Effector memory CD8-positive, alpha-beta T cell (primary cell): ENCODE data around the gene GRK5.

Experiments used
- ATAC-seq: fragments of 150-1000 bp; cut with Tn5 transposase; replicated peaks from 2 replicates; pipeline ENCODE4 v1.10.0; 2021; ENCODE audit warnings: mild to moderate bottlenecking, moderate library complexity
- DNase-seq, 3 experiments: peaks; one replicate each; pipeline ENCODE4 v3.0.0; 2021
- H3K27ac Mint-ChIP-seq, 2 donors: one replicate each; pipeline ENCODE4 v1.8.0; 2022; ENCODE audit warnings: mild to moderate bottlenecking in 2 of 2, mixed read lengths in 2 of 2, moderate library complexity in 2 of 2
- H3K27me3 Mint-ChIP-seq, 2 donors: one replicate each; pipeline ENCODE4 v1.8.0; 2022; ENCODE audit warnings: mixed read lengths in 2 of 2
- H3K36me3 Mint-ChIP-seq: one replicate; pipeline ENCODE4 v1.8.0; 2022; ENCODE audit warnings: mild to moderate bottlenecking, moderate library complexity, mixed read lengths; ENCODE audit not compliant: insufficient read depth
- H3K4me1 Mint-ChIP-seq, 2 donors: one replicate each; pipeline ENCODE4 v1.8.0; 2022; ENCODE audit warnings: low read depth in 2 of 2, mixed read lengths in 2 of 2
- H3K4me3 Mint-ChIP-seq, 2 donors: one replicate each; pipeline ENCODE4 v1.8.0; 2022; ENCODE audit warnings: mild to moderate bottlenecking in 2 of 2, mixed read lengths in 2 of 2, moderate library complexity in 2 of 2
- H3K9me3 Mint-ChIP-seq, 2 donors: one replicate each; pipeline ENCODE4 v1.8.0; 2022; ENCODE audit warnings: mixed read lengths in 2 of 2

Gene GRK5

GRCh38 chr10:119308551-119309422 is 101.4 kb downstream of the GRK5 start:
- DNase-seq, result no peak
- Mint-ChIP-seq H3K9me3 (peaks cover 4 to 10% of the 10 kb centered on the region in 2 donors), H3K27ac (peak overlapping the region in 1 of 2 donors; percentile 38)

GRCh38 chr10:119309423-119309770 is 102.0 kb downstream of the GRK5 start:
- ATAC-seq (no peak), DNase-seq (no peak)
- Mint-ChIP-seq H3K4me3 (no peak overlapping the region), H3K36me3 (peaks cover 43% of the 10 kb centered on the region), H3K27ac (peak overlapping the region in 1 of 2 donors; percentile 38), H3K4me1 (peaks cover 55 to 64% of the 10 kb centered on the region in 2 donors), H3K9me3 (peaks cover 4 to 10% of the 10 kb centered on the region in 2 donors), H3K27me3 (no peaks in the 10 kb centered on the region)

More at GRCh38 chr10:119308551-119309422, 101.4 kb downstream of the GRK5 start:
- peaks cover 40% of the 10 kb centered on the region for H3K36me3 Mint-ChIP-seq
- H3K4me3 Mint-ChIP-seq, result no peak overlapping the region
- ATAC-seq, result no peak
- H3K4me1 Mint-ChIP-seq, result peaks cover 51 to 61% of the 10 kb centered on the region in 2 donors
- no peaks in the 10 kb centered on the region for H3K27me3 Mint-ChIP-seq

GRCh38 chr10:119310806-119311205 is 103.4 kb downstream of the GRK5 start:
- Mint-ChIP-seq H3K4me1 (peaks cover 53 to 64% of the 10 kb centered on the region in 2 donors), H3K27ac (no peak overlapping the region), H3K9me3 (peaks cover 4 to 10% of the 10 kb centered on the region in 2 donors), H3K4me3 (no peak overlapping the region), H3K36me3 (peaks cover 32% of the 10 kb centered on the region), H3K27me3 (peaks cover 0 to 9% of the 10 kb centered on the region in 2 donors)
- DNase-seq, result no peak
- ATAC-seq, result no peak

DNA sequence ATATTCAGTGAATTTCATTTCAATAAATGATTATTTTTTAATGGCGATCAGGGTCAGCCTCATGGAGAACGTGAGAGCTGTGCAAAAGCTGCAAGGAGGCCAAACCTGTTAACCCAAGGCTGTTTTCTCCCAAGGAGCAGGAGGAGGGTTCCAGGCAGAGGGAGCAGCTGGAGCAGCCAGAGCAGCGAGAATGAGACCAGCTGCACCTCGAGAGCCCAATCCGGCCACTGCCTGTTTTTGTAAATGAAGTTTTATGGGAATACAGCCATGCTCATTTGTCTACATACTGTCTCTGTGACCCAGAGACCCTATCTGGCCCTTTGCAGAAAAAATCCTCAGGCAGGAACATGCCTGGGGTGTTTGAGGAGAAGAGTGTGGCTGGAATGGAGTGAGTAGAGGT is 104.9 kb downstream of the GRK5 start:
- Mint-ChIP-seq H3K4me1 (peaks cover 42 to 52% of the 10 kb centered on the region in 2 donors), H3K27me3 (peaks cover 0 to 9% of the 10 kb centered on the region in 2 donors), H3K4me3 (peak overlapping the region in 1 of 2 donors; percentile 55), H3K36me3 (peaks cover 26% of the 10 kb centered on the region), H3K9me3 (peaks cover 4 to 10% of the 10 kb centered on the region in 2 donors), H3K27ac (peak overlapping the region; percentile 86 to 87)
- no peak for DNase-seq
- no peak for ATAC-seq

- H3K9me3 Mint-ChIP-seq, result peaks cover 4 to 10% of the 10 kb centered on the region in 2 donors
- H3K27me3 Mint-ChIP-seq, result peaks cover 0 to 9% of the 10 kb centered on the region in 2 donors
- H3K4me1 Mint-ChIP-seq, result peaks cover 41 to 51% of the 10 kb centered on the region in 2 donors
- H3K27ac Mint-ChIP-seq, result peak overlapping the region; percentile 86 to 87
- DNase-seq, result peak in 1 of 3 experiments; percentile 17
- peak overlapping the region; percentile 42 to 55 for H3K4me3 Mint-ChIP-seq
- ATAC-seq, result no peak
- peaks cover 26% of the 10 kb centered on the region for H3K36me3 Mint-ChIP-seq
Measured at GRCh38 chr10:119313024-119313423, 105.7 kb downstream of the GRK5 start.

DNA sequence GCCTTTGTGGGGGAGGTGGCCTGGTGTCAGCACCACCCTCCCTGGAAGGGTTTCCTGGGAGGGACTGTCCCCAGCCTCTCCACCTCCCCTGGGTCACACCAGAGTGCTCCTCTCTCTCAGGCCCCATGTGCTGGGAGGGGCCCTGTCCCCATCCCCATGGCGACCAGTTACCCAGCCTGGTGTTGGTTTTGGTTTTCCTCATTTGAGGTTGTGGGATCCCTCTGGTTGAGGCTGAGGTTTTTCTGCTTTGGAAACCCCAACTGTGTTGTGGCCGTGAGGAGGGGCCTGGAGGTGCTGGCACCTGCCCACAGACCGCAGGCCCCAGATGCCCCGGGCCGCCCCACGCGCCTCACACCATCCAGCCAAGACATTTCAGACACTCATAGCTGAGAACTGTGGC is 106.3 kb downstream of the GRK5 start:
- peaks cover 26% of the 10 kb centered on the region for H3K36me3 Mint-ChIP-seq
- peak overlapping the region; percentile 42 to 55 for H3K4me3 Mint-ChIP-seq
- ATAC-seq (peak; percentile 80), DNase-seq (peak; percentile 44 to 59 (median 56))
- H3K4me1 Mint-ChIP-seq, result peaks cover 41 to 51% of the 10 kb centered on the region in 2 donors
- peaks cover 0 to 9% of the 10 kb centered on the region in 2 donors for H3K27me3 Mint-ChIP-seq
- H3K9me3 Mint-ChIP-seq, result peaks cover 4 to 10% of the 10 kb centered on the region in 2 donors
- peak overlapping the region; percentile 79 to 87 for H3K27ac Mint-ChIP-seq

- H3K4me1 Mint-ChIP-seq, result peaks cover 45 to 51% of the 10 kb centered on the region in 2 donors
- H3K27me3 Mint-ChIP-seq, result peaks cover 0 to 9% of the 10 kb centered on the region in 2 donors
- H3K27ac Mint-ChIP-seq, result peak overlapping the region; percentile 79 to 87
- peaks cover 4 to 10% of the 10 kb centered on the region in 2 donors for H3K9me3 Mint-ChIP-seq
- DNase-seq (no peak), ATAC-seq (no peak)
- H3K36me3 Mint-ChIP-seq, result peaks cover 28% of the 10 kb centered on the region
- H3K4me3 Mint-ChIP-seq, result peak overlapping the region; percentile 18 to 55
Measured at GRCh38 chr10:119314061-119314460, 106.7 kb downstream of the GRK5 start.

- peaks cover 0 to 9% of the 10 kb centered on the region in 2 donors for H3K27me3 Mint-ChIP-seq
- H3K27ac Mint-ChIP-seq, result peak overlapping the region in 1 of 2 donors; percentile 87
- peak overlapping the region in 1 of 2 donors; percentile 55 for H3K4me3 Mint-ChIP-seq
- H3K4me1 Mint-ChIP-seq, result peaks cover 45 to 51% of the 10 kb centered on the region in 2 donors
- peaks cover 4 to 10% of the 10 kb centered on the region in 2 donors for H3K9me3 Mint-ChIP-seq
- ATAC-seq (no peak), DNase-seq (no peak)
- peaks cover 28% of the 10 kb centered on the region for H3K36me3 Mint-ChIP-seq
Measured at GRCh38 chr10:119314486-119314885, 107.1 kb downstream of the GRK5 start.

- Mint-ChIP-seq H3K4me1 (peaks cover 45 to 51% of the 10 kb centered on the region in 2 donors), H3K36me3 (peaks cover 28% of the 10 kb centered on the region), H3K9me3 (peaks cover 4 to 10% of the 10 kb centered on the region in 2 donors), H3K27me3 (peaks cover 0 to 9% of the 10 kb centered on the region in 2 donors), H3K27ac (peak overlapping the region; percentile 30 to 63), H3K4me3 (peak overlapping the region; percentile 38 to 53)
- peak in 2 of 3 experiments; percentile 30 to 32 for DNase-seq
- peak; percentile 52 for ATAC-seq
Measured at GRCh38 chr10:119315128-119316001, 108.0 kb downstream of the GRK5 start.

DNA sequence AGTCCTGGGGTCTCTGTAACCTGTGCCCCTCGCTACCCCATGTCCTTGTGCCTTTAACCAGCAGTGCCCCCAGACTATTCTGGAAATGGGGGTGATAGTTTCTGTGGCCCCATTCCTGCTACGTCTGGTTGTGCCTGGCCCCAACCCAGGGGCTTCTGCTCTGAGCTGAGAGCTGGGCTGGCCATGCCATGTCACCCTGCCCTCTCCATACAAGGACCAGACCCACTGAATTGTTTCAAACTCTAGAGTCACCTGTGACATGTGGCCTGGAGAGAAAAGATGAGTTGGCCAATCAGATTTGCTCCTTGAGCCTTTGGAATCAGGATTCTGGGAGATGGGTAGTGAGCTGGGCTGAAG is 108.6 kb downstream of the GRK5 start:
- Mint-ChIP-seq H3K36me3 (peaks cover 28% of the 10 kb centered on the region), H3K4me3 (no peak overlapping the region), H3K4me1 (peaks cover 40 to 48% of the 10 kb centered on the region in 2 donors), H3K27ac (peak overlapping the region; percentile 30 to 63), H3K27me3 (peaks cover 0 to 9% of the 10 kb centered on the region in 2 donors), H3K9me3 (peaks cover 4 to 10% of the 10 kb centered on the region in 2 donors)
- DNase-seq, result no peak
- ATAC-seq, result no peak

DNA sequence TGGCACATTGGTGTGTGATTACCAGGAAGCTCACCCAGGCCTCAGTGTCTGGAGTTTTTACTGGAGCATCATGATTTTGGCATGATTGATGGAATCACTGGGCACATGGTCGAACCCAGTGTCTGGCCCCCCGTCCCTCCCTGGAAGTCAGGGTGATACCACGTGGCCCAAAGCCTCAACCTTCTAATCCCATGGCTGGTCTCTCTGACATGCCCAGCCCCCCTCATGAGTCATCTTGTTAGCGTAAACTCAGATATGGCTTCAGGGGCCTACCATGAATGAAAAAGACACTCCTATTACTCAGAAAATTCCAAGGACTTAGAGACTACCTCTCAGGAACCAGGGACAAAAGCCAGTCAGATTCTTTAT is 109.3 kb downstream of the GRK5 start:
- no peak for ATAC-seq
- Mint-ChIP-seq H3K4me1 (peaks cover 44 to 51% of the 10 kb centered on the region in 2 donors), H3K36me3 (peaks cover 31% of the 10 kb centered on the region), H3K9me3 (peaks cover 4 to 10% of the 10 kb centered on the region in 2 donors), H3K4me3 (no peak overlapping the region), H3K27me3 (peaks cover 0 to 9% of the 10 kb centered on the region in 2 donors), H3K27ac (no peak overlapping the region)
- DNase-seq, result no peak

- Mint-ChIP-seq H3K4me1 (peaks cover 33 to 40% of the 10 kb centered on the region in 2 donors), H3K4me3 (no peak overlapping the region), H3K9me3 (no peaks in the 10 kb centered on the region), H3K27me3 (peaks cover 0 to 9% of the 10 kb centered on the region in 2 donors), H3K27ac (no peak overlapping the region), H3K36me3 (peaks cover 16% of the 10 kb centered on the region)
- DNase-seq (no peak), ATAC-seq (no peak)
Measured at GRCh38 chr10:119318411-119319160, 111.2 kb downstream of the GRK5 start.
